Ramos (cell line): ENCODE data around the gene ZMIZ1.

ENCODE experiments used
- in situ Hi-C: fragments of 300-500 bp; cut with MboI; formaldehyde crosslinking; loops from one replicate; pipeline ENCODE4 v1.14.3; 2022; ENCODE audit warnings: low sequenced_read_pairs; ENCODE audit not compliant: unreplicated experiment

The ZMIZ1 gene

GRCh38 chr10:79304479-79305087 is 235.8 kb downstream of the ZMIZ1 start:
- in situ Hi-C loops = no loop called here

DNA sequence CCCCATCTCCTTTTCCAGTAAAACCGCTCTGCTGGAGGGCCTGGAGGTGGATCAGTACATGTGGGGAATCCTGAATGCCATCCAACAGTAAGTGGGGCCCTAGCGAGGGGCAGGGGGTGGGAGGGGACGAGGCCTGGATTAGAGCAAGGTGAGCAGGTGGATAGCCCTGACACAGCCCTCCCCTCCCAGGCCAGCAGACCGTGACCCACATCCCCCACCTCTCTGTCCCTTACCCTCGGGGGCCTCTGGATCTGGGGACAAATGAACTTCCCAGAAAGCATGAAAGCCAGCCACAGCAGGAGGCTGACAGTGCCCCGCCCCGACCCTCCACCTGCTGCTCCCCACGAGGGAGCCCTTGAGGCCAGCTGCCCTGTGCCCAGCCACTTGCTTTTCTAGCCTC is 236.7 kb downstream of the ZMIZ1 start:
- in situ Hi-C loops = no loop called here

- in situ Hi-C loops = no loop called here
Measured at GRCh38 chr10:79305988-79306387, 237.2 kb downstream of the ZMIZ1 start.

GRCh38 chr10:79306644-79307220 is 238.0 kb downstream of the ZMIZ1 start:
- in situ Hi-C loops = no loop called here

GRCh38 chr10:79308016-79308415 is 239.2 kb downstream of the ZMIZ1 start:
- in situ Hi-C loops = no loop called here

DNA sequence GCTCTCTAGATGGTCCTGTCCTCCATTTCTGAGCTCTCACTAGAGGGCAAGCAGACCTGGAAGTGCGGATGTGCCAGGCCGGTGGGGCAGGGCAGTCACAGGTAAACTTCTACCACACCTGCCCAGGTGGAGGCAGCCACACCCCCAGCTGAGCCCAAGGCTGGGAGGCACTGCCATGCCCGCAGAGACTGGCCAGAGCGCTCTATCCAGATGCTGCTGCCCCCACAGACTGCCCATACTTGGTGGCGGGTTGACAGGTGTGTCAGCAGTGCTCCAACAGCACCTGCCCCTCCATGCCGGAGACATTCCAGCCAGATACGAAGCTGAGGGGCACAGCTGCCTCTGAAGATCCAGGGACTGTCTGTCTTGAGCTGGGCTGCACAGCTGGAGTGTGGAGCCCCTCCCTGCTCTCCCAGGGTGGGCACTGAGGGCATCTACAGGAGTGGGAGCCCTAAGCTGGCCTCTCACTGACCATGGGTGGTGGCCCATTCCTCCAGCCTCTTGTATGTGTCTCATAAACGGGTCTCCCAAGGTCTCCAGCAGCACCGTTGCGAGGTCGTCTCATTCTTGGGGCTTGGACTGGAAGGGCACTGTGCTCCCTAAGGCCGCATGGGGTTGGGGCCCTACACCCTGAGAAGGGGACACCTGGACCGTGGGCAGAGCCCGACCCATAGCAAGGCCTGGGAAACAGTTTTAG is 240.4 kb downstream of the ZMIZ1 start:
- in situ Hi-C loops = no loop called here

- in situ Hi-C loops = no loop called here
Measured at GRCh38 chr10:79310200-79310865, 241.6 kb downstream of the ZMIZ1 start.

DNA sequence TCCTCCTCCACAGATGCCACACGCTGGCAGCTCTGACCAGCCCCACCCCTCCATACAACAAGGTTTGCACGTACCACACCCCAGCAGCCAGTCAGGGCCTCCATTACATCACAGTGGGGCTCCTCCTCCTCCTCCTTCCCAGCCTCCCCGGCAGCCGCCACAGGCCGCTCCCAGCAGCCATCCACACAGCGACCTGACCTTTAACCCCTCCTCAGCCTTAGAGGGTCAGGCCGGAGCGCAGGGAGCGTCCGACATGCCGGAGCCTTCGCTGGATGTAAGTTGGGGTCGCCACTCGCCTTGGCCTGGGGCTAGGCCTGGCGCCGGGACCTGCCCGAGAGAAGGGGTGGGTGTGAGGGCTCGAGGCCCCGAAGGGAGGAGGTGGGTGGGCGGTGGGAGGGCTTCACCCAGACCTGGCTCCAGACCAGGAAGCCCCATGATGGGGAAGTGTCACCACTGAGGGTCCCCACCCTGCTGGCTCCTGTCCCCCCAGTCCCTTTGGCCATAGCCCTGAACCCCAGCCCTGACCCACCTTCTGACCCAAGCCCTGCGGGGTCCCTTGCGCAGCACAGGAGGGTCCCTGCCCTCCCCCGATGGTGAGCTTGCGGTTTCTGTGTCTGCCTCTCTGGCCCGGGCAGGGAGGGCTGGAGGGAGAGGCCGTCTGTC is 242.3 kb downstream of the ZMIZ1 start:
- in situ Hi-C loops = no loop called here

- in situ Hi-C loops = no loop called here
Measured at GRCh38 chr10:79311581-79312407, 243.0 kb downstream of the ZMIZ1 start.

DNA sequence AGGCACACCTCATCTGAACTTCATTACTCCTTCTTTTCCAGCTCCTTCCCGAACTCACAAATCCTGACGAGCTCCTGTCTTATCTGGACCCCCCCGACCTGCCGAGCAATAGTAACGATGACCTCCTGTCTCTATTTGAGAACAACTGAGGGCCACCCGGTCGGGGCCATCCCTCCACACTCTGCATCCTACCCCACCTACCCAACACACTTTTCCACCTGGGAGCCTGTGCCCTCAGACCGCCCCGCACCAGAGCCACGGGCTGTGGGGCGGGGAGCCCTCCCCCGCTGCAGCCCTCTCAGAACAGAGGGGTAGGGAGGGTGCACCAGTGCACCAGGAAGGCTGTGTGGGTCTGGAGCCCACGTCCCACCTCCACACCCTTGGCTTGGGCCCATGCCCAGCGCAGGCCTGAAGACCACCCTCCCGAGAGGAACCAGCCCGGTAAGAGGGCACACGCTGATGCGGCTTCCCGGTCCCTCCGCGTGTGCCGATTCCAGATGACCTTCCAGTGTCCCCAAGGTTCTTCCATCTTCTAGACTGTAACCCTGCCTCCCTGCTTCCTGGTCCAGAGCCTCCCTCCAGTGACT is 243.9 kb downstream of the ZMIZ1 start:
- in situ Hi-C loops = no loop called here

GRCh38 chr10:79313320-79313719 is 244.6 kb downstream of the ZMIZ1 start:
- in situ Hi-C loops = no loop called here

DNA sequence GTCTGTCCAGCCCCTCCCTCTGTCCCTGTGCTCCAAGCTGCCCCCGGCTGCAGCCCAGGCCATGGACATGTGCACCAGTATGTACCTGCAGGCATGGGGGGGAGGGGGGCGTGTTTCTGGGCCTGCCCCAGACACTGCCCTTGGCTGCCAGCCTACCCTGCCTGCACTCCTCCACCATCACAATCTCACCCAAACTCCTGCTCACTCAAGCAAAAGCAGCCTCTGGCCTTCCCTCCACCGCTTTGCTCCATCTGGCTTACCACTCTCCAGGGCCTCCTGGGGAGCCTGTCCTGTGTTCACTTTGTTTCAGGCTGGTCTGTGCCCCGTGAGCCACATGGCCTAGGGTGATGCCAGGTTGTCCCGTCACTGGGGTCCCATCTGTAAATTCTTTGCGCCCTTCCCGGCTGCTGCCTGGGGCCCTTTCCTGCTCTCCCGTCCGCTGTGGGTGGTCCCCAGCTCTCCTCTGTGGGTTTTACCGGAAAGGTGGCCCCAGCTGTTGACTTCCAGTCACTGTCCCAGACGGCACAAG is 245.2 kb downstream of the ZMIZ1 start:
- in situ Hi-C loops = no loop called here

DNA sequence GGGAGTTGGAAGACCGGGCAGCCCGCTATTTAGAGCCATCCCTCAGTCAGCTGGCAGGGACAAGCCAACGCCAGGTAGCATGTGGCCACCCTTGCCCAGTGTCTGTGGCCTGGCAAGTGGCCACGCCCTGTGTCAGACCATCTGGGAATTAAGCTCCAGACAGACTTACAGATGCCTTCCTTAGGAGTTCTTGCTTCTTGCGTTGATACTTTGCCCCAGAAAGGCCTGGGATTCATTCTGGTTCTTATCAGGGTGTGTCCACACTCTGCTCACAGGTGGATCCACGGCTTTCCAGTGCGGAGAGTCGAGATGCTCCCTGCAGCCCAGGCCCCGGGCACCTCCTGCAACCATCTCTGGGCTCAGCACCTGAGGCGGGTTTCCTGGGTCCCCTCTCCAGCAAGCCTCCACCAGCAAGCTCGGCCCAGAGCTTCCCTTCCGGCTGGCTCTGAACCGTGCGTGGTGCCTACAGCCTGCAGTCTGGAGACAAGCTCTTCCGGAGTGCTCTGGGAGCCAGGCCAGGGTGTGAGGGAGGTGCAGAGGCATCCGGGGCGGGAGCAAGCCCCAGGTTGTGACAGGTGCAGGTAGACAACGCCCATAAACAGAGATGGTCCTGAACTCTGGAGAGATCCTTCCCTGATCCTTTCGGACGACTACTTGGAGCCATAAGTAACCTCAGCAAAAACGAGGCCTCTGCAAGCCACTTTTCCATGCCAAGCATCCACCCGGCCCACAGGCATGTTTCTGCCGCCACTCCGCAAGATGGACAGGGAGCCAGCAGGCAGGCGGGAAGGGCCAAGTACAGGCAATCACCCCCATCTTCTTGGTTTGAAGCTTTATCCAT is 246.2 kb downstream of the ZMIZ1 start:
- in situ Hi-C loops = no loop called here

DNA sequence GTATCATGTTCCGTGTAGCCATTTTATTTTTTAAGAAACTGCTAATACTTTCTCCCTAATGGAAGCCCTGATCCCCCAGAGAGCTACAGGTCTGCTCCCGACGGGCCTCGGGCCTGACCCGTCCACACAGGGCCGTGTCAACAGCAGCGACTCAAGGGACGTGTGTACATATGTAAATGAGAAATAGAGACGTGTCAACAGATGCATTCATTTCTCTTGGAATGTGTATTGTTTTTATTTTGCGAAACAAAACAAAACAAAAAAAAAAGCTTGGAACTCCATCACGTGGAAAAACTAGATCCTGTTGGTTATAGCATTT is 246.8 kb downstream of the ZMIZ1 start:
- in situ Hi-C loops = no loop called here

- in situ Hi-C loops = no loop called here
Measured at GRCh38 chr10:79316671-79317431, 248.1 kb downstream of the ZMIZ1 start.

DNA sequence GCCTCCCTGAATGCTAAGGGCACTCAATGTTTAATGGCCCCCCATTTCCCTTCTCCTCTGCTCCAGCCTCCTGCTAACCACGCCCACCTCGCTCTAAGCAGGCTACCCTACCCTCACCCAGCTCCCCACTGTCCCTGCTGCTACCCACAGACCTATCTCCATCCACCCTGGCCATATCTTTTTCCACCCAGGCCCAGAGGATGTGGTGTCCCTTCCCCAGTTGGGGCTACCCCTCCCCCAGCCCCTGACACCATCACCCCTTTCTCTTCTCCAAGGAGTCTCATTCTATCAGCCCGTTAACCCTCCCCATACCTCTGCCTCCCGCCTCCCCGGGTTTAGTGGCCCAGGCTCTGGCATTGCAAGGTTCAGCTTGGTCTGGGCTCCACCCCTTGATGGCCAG is 249.6 kb downstream of the ZMIZ1 start:
- in situ Hi-C loops = no loop called here

- in situ Hi-C loops = no loop called here
Measured at GRCh38 chr10:79319115-79319771, 250.5 kb downstream of the ZMIZ1 start.
